ENCODE results near the gene ANKS1B.
"Not testable (repeated sequence)": the region's sequence is repeated elsewhere in the genome, so short reads cannot be mapped to it uniquely, and the experiment has no call there.

ANKS1B gene

DNA sequence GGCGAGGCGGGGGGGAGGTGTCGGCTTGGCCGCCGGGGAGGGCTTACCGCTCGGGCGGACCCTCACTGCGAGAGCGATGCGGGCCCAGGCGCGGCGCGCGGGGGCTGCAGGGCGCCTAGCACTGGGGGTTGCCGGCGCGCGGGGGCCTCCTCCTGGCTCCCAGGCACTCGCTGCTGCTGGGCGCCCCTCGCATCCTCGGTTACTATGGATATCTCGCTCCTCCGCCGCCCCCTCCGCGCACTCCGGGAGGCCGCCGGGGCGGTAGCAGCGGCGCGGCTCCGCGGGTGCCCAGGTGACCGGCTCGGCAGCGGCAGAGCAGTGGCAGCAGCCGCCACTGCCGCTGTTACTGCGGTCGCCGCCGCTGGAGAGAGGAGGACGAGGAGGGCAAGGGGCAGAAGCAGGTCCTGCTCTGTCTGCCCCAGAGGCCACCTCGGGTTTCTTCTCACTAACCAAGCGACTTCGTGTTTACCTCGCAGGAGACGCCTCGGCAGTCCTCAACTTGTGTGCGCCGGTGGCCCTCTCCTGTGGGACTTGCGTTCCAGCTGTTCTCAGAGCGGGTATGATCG lies 1089.6 kb downstream of the ANKS1B start:
- DNase-seq: no peak

DNA sequence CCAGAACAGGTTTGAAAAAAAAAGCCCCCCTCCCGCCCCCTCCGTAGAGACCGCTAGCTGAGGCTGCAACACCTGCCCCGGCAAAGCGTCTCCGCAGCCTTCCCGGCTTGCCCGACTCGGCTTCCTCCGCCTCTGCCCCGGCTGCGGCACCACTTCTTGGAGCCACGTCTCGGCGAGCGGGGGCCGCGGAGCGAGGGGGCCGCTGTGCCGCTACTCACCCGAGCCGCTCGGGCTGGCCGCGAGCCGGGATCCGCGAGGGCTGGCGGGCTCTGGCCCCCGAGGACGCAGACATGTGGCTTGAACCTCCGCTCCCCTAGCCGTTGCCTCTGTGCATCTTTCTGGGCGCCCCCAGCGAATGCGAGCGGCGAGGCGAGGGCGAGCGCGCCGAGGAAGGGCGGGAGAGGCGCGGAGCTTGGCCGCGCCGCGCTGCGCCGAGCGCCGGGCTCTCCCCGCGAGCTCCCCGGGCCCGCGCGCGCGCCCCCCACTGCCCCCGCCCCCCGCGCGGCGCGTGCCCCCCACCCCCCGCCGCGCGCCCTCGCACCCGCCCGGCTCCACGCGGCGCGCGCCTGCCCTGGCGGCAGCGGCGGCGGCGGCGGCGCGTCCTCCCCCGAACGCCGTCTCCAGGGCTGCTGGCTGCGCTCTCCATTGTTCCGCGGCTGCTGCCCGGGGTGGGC lies 1090.2 kb downstream of the ANKS1B start:
- peak; percentile 40 for DNase-seq

DNA sequence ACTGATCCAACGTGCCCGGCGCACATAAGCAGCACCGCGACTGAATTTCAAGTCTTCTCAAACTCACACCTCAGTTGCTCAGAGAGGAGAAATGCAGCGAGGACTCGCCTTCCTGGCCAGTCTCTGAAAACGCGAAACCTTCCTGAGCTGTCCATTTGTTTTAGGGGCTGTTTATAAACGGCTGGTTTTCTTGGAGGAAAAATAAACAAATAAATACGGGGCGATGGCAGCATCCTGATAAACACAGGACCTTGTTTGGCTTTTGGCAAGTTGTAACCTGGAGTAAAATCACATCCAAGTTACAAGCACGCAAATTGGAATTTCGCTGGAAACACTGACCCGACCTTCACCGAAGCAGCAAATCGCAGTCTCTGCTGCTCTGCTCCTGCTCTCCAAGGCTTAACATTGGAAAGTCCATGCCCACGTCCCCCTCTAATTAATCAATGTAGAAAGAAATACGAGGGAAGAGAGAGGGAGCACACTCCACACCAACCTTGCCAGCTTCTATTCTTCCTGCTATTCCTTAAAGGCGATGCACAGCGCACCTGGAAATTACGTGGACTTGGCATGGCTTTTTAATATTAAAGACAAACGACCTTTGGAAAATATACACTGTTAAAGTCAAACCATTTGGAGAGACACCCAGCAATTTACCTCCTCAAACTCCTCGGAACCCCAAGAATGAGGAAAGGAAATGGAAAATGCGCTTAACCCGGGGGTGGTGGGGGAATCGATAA lies 1090.9 kb downstream of the ANKS1B start:
- no peak for DNase-seq

- DNase-seq: no peak
These were observed 1091.5 kb downstream of the ANKS1B start for GRCh38 chr12:98893126-98893674.

- DNase-seq: no peak
These were observed 1099.0 kb downstream of the ANKS1B start for GRCh38 chr12:98885778-98886177.

- DNase-seq: no peak
These were observed 1101.5 kb downstream of the ANKS1B start for GRCh38 chr12:98883231-98883630.

GRCh38 chr12:98882526-98882925 lies 1102.2 kb downstream of the ANKS1B start:
- no peak for DNase-seq

DNA sequence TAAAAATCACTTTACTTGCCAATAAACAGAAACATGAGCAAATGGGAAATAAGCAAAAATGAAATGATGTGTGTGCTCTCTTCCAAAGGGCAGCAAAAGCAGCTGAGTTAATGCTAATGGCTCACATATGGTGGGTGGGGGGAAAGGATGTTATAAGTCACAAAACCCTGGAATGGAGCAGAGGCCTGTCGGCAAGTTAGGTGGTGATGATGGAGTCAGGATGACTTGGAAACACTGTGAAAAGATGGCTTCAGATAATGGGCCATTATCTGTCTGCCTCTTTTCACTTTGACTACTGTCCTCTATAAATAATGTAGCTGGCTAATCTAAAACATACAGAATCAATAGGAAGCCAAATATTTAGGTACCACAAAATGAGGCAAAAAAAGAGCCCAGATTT lies 1111.0 kb downstream of the ANKS1B start:
- no peak for DNase-seq

DNA sequence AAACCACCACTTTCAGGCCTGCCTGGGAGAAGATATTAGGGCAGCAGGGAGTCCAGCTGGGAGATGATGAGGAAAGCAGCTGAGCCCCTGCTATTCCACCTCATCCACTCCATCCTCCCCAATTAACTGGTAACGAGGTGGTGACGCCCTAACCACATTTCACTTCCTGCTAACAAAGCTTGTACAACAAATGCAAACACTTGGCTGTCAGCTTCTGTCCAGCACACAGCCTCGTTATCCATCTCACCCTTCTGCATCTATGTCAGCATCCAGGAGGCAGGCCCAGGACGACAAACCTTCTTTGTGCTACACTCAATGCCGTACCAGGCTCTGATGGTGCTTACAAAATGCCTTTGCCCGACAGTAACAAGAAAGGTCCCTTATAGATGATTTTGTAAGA lies 1114.2 kb downstream of the ANKS1B start:
- DNase-seq: no peak

- DNase-seq: no peak
These were observed 1114.7 kb downstream of the ANKS1B start for GRCh38 chr12:98869886-98870503.

DNA sequence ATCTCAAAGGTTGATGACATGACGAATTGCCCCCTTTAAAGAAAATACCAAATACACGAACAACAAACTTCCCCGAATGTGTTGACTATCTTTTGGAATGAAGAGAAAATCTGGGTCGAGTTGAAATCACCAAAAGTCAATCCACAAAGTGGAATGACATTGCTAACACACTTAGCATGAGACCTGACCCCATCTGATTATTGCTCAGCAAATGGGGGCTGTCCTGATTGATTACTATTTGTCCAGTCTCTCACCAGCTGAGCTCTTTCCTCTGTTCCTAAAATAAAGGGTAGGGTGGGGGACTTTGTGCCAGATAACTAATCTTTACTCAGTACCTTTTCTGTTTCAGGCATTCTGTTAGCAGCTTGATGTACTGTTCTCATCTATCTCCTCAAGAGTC lies 1116.2 kb downstream of the ANKS1B start:
- DNase-seq: no peak

- no peak for DNase-seq
These were observed 1116.7 kb downstream of the ANKS1B start for GRCh38 chr12:98868076-98868475.

DNA sequence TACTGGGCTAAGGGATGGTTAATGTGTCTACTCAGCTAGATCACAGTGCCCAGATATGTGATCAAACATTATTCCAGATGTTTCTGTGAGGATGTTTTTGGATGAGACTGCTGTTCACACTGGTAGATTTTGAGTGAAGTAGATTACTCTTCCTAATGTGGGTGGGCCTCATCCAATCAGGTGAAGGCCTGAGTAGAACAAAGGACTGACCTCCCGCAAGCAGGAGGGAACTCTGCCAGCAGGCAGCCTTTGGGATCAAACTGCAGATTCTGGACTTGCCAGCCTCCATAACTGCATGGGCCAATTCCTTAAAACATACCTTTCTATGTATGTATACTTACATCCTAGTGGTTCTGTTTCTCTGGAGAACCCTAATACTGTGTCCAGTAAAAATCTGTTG lies 1120.4 kb downstream of the ANKS1B start:
- no peak for DNase-seq

- DNase-seq: no peak
These were observed 1121.6 kb downstream of the ANKS1B start for GRCh38 chr12:98863167-98863566.

DNA sequence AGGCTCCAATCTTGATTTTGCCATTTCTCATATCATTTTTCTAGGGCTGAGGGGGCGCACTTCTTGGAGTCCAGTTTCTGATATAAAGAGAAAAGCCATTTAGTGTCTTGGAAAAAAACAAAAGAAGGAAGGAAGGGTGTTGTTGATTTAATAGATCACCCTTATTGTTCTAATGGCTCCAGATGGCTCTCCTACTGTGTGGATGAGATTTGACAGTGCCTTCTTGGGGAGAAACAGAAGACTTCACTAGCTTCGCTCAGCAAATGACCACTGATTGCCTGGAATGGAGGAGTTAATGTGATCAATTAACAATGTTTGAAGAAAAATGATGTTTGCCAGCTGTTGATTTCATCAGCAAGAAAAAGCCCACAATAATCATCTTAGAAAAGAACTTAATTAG lies 1123.5 kb downstream of the ANKS1B start:
- DNase-seq: no peak

DNA sequence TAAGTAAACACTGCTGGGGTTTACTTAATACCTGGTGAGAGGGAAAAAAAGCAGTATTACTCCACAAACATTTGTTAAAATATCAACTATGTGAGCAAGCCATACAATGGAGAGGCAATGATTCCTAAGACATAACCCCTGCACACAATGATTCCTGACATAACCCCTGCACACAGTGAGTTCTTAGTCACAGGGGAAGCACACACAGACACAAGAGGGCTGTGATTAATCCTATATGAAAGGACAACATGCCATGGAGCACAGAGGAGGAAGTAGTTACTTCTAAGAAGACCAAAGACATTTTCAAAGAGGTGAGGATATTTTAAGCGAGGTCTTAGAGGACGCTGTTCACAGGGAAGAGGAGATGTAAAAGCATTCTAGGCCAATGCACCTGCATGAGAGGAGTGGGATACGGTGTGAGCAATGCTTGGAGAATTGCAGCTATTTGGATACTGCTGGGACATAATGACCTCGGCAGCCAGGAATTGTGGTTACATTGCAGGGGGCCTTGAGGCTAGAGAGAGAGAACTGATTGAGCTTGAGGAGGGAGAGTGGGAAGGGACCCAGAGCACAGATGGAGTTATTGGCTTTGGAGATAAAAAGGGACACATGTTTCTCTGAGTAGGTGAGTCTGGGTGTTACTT lies 1127.7 kb downstream of the ANKS1B start:
- no peak for DNase-seq

- no peak for DNase-seq
These were observed 1132.6 kb downstream of the ANKS1B start for GRCh38 chr12:98852181-98852580.

DNA sequence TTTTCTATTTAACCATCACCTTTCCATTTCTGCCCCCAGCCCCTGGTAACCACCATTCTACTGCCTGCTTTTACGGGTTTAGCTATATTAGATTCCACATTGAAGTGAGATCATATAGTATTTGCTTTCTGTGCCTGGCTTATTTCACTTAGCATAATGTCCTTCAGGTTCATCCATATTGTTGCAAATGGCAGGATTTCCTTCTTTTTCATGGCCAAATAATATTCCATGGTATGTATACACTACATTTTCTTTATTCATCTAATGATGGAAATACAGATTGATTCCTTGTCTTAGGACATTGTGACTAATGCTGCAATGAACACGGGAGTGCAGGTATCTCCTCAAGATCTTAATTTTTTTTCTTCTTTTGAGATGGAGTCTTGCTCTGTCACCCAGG lies 1137.5 kb downstream of the ANKS1B start:
- DNase-seq: no peak

DNA sequence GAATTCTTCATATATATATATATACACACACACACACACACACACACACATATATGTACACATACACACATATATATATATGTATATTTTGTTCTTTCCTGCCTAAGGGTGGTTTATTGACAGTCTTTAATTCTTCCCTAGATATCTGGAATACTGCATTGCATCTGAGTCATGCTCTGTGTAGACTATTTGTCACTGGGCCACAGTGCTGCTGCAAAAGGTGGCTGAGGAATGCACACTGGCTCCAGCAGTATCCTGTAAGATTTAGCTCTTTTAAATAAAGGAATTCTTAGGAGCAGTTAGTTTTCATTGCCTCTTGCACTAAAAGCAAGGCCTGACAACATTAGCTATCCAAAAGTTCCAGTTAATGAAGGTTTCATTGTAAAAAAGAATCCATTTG lies 1138.8 kb downstream of the ANKS1B start:
- DNase-seq: no peak

DNA sequence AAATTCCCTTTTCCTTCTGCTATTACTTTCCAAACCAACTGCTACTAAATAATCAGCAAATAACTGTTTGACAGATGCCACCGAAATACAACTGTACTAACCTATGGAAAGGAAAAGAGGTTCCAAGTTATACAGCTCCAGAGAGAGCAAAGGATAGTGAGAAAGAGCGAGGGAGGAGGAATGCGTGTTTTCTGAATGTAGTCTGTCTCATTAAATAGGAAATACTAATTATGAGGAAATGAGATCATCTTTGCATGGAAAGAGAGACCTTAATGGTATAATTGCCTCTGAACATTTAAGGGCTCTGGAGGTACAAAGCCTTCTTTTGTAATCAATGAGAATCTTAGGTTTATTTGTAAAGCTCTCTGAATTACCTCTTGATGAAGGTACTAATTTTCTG lies 1144.4 kb downstream of the ANKS1B start:
- DNase-seq: no peak

- no peak for DNase-seq
These were observed 1146.5 kb downstream of the ANKS1B start for GRCh38 chr12:98838231-98838647.

- not testable (repeated sequence) for DNase-seq
These were observed 1147.5 kb downstream of the ANKS1B start for GRCh38 chr12:98837134-98837752.

GRCh38 chr12:98830657-98831056 lies 1154.1 kb downstream of the ANKS1B start:
- DNase-seq: no peak

All from right hindlimb (tissue), 1 donor.